Activated naive CD8-positive, alpha-beta T cell treated with anti-CD3 and anti-CD28 coated beads, Interleukin-2, amount 50 U/mL, for 24 hours (primary cell): ENCODE data around the gene PSMB10.

Experiments used
- ATAC-seq: fragments of 150-1000 bp; cut with Tn5 transposase; one replicate; pipeline ENCODE4 v1.10.0; 2021
- DNase-seq: peaks from one replicate; pipeline ENCODE4 v3.0.0; 2021
- H3K27ac Mint-ChIP-seq: one replicate; pipeline ENCODE4 v1.8.0; 2021; ENCODE audit warnings: mild to moderate bottlenecking, mixed read lengths
- H3K27me3 Mint-ChIP-seq: one replicate; pipeline ENCODE4 v1.8.0; 2021; ENCODE audit warnings: mixed read lengths
- H3K36me3 Mint-ChIP-seq: one replicate; pipeline ENCODE4 v1.8.0; 2021; ENCODE audit warnings: low read depth, mixed read lengths
- H3K4me1 Mint-ChIP-seq: one replicate; pipeline ENCODE4 v1.8.0; 2021; ENCODE audit warnings: mixed read lengths
- H3K4me3 Mint-ChIP-seq: one replicate; pipeline ENCODE4 v1.8.0; 2021; ENCODE audit warnings: mild to moderate bottlenecking, moderate library complexity, mixed read lengths
- H3K9me3 Mint-ChIP-seq: one replicate; pipeline ENCODE4 v1.8.0; 2021; ENCODE audit warnings: mixed read lengths

Gene PSMB10

GRCh38 chr16:67885545-67885944 is 51.1 kb downstream of the PSMB10 start:
- Mint-ChIP-seq H3K4me3 (no peak overlapping the region), H3K27me3 (no peaks in the 10 kb centered on the region), H3K4me1 (no peaks in the 10 kb centered on the region), H3K9me3 (no peaks in the 10 kb centered on the region), H3K27ac (peak overlapping the region; percentile 64), H3K36me3 (peaks cover 5% of the 10 kb centered on the region)
- ATAC-seq (no peak), DNase-seq (no peak)

- Mint-ChIP-seq H3K27me3 (no peaks in the 10 kb centered on the region), H3K4me1 (no peaks in the 10 kb centered on the region), H3K4me3 (no peak within 1 kb of the TSS), H3K36me3 (peaks cover 5% of the 10 kb centered on the region), H3K9me3 (no peaks in the 10 kb centered on the region), H3K27ac (peak within 1 kb of the TSS; percentile 64)
- ATAC-seq (no peak), DNase-seq (no peak)
These were observed 52.0 kb downstream of the PSMB10 start, which contains the start of gene NRN1L for GRCh38 chr16:67884684-67885083. Gene NRN1L (plus strand): TSS chr16:67884885. CDS start chr16:67884904, 19 bp downstream.
